ENCODE measurements around the gene FBXO9.
"Not testable (repeated sequence)": the region's sequence is repeated elsewhere in the genome, so short reads cannot be mapped to it uniquely, and the experiment has no call there.

The FBXO9 gene

GRCh38 chr6:53056273-53056672 is 8.9 kb upstream of the FBXO9 start:
- no peak overlapping the region for H3K27ac ChIP-seq
- no peak overlapping the region for H3K4me3 ChIP-seq
- DNase-seq (ENCODE audit: low spot score) = no peak
- no peak for TF ChIP-seq CTCF (IDR thresholded peaks at IDR 0.05)

- no peak for TF ChIP-seq CTCF (IDR thresholded peaks at IDR 0.05)
- Histone ChIP-seq H3K27ac (peak overlapping the region; percentile 26 to 39), H3K4me3 (peak overlapping the region; percentile 20)
- no peak for DNase-seq (ENCODE audit: low spot score)
Observed at GRCh38 chr6:53058388-53059195, 6.6 kb upstream of the FBXO9 start.

- no peak for DNase-seq (ENCODE audit: low spot score)
- TF ChIP-seq CTCF (IDR thresholded peaks at IDR 0.05) = no peak
- Histone ChIP-seq H3K4me3 (peak overlapping the region; percentile 88), H3K27ac (peak overlapping the region; percentile 39 to 95)
Observed at GRCh38 chr6:53059648-53060589, 5.3 kb upstream of the FBXO9 start.

GRCh38 chr6:53062169-53062539 is 3.0 kb upstream of the FBXO9 start:
- no peak for DNase-seq (ENCODE audit: low spot score)
- Histone ChIP-seq H3K27ac (peak overlapping the region; percentile 95 to 98), H3K4me3 (peak overlapping the region; percentile 88)
- no peak for TF ChIP-seq CTCF (IDR thresholded peaks at IDR 0.05)

GRCh38 chr6:53064255-53064654 is 949 bp upstream of the FBXO9 start:
- DNase-seq (ENCODE audit: low spot score); H3K4me3 ChIP-seq: not testable (repeated sequence)
- peak overlapping the region in 1 of 2 donors; percentile 90 for H3K27ac ChIP-seq

- H3K4me3 ChIP-seq = peak overlapping the region; percentile 99
- H3K27ac ChIP-seq = peak overlapping the region; percentile 90 to 97
- peak; percentile 98 for DNase-seq (ENCODE audit: low spot score)
- TF ChIP-seq CTCF (IDR thresholded peaks at IDR 0.05) = no peak
Observed at GRCh38 chr6:53064726-53065265, 408 bp upstream of the FBXO9 start.

GRCh38 chr6:53066077-53066417 is 843 bp downstream of the FBXO9 start:
- DNase-seq (ENCODE audit: low spot score) = no peak
- TF ChIP-seq CTCF (IDR thresholded peaks at IDR 0.05) = no peak
- Histone ChIP-seq H3K27ac (peak overlapping the region; percentile 90 to 97), H3K4me3 (peak overlapping the region; percentile 99)
